ENCODE measurements around the gene HEATR5B. TPM values are rescaled to one million over a fixed set of nuclear protein-coding genes. Genes with fewer than 3 reads are reported as not detected.

The HEATR5B gene
- total RNA-seq, 1 experiment from 2014 or later: 16.1 TPM

- DNase-seq: no peak
- no peak overlapping the region for H3K4me3 ChIP-seq (ENCODE audit: low read depth, low read length)
- H3K27me3 ChIP-seq (replicated peaks; ENCODE audit: control insufficient read depth, insufficient read depth, low read length): no peaks in the 10 kb centered on the region
- Mint-ChIP-seq H3K27me3 (ENCODE audit: insufficient read depth, unreplicated experiment) (no peaks in the 10 kb centered on the region), H3K36me3 (ENCODE audit: insufficient read depth, unreplicated experiment) (peaks cover 51% of the 10 kb centered on the region), H3K9me3 (ENCODE audit: unreplicated experiment) (no peaks in the 10 kb centered on the region), H3K27ac (ENCODE audit: unreplicated experiment) (no peak overlapping the region), H3K4me3 (ENCODE audit: unreplicated experiment) (no peak overlapping the region), H3K4me1 (ENCODE audit: low read depth, unreplicated experiment) (peaks cover 4% of the 10 kb centered on the region)
- POLR2A ChIA-PET: no interaction called here
- TF ChIP-seq CTCF (IDR thresholded peaks at IDR 0.05; ENCODE audit: insufficient read depth in 1 of 2, low read depth in 1 of 2, low read length in 1 of 2, severe bottlenecking in 1 of 2, unreplicated experiment in 1 of 2): no peak
- H3K4me1 ChIP-seq: no peaks in the 10 kb centered on the region
- CTCF ChIA-PET: no interaction called here
- H3K36me3 ChIP-seq (ENCODE audit: control insufficient read depth, insufficient read depth, low read length): peaks cover 1% of the 10 kb centered on the region; the same call in 1 of the 2 replicates
- intact Hi-C loops (cut with micrococcal nuclease; ENCODE audit: unreplicated experiment): no loop called here
- BruUV-seq (replicated peaks): no TSS peak
- no peaks in the 10 kb centered on the region for H3K9me3 ChIP-seq
Measured at GRCh38 chr2:37110306-37111212, 26.4 kb upstream of the HEATR5B start.

GRCh38 chr2:37109523-37109922 is 25.4 kb upstream of the HEATR5B start:
- Histone ChIP-seq H3K9me3 (no peaks in the 10 kb centered on the region), H3K36me3 (ENCODE audit: control insufficient read depth, insufficient read depth, low read length) (peaks cover 1% of the 10 kb centered on the region; the same call in 1 of the 2 replicates), H3K4me3 (ENCODE audit: low read depth, low read length) (no peak overlapping the region), H3K27me3 (replicated peaks; ENCODE audit: control insufficient read depth, insufficient read depth, low read length) (no peaks in the 10 kb centered on the region), H3K4me1 (no peaks in the 10 kb centered on the region; the same call in 1 of the 2 replicates)
- H3K36me3 Mint-ChIP-seq (ENCODE audit: insufficient read depth, unreplicated experiment): peaks cover 61% of the 10 kb centered on the region
- no peaks in the 10 kb centered on the region for H3K9me3 Mint-ChIP-seq (ENCODE audit: unreplicated experiment)
- TF ChIP-seq CTCF (IDR thresholded peaks at IDR 0.05; ENCODE audit: insufficient read depth in 1 of 2, low read depth in 1 of 2, low read length in 1 of 2, severe bottlenecking in 1 of 2, unreplicated experiment in 1 of 2): no peak
- intact Hi-C loops (cut with micrococcal nuclease; ENCODE audit: unreplicated experiment): no loop called here
- no peak overlapping the region for H3K4me3 Mint-ChIP-seq (ENCODE audit: unreplicated experiment)
- no TSS peak for BruUV-seq (replicated peaks)
- ChIA-PET CTCF (no interaction called here), POLR2A (no interaction called here)
- H3K27me3 Mint-ChIP-seq (ENCODE audit: insufficient read depth, unreplicated experiment): no peaks in the 10 kb centered on the region
- H3K27ac Mint-ChIP-seq (ENCODE audit: unreplicated experiment): no peak overlapping the region
- DNase-seq: no peak
- peaks cover 14% of the 10 kb centered on the region for H3K4me1 Mint-ChIP-seq (ENCODE audit: low read depth, unreplicated experiment)

GRCh38 chr2:37105150-37105549 is 21.0 kb upstream of the HEATR5B start:
- H3K27me3 ChIP-seq (replicated peaks; ENCODE audit: control insufficient read depth, insufficient read depth, low read length): no peaks in the 10 kb centered on the region
- intact Hi-C loops (cut with micrococcal nuclease; ENCODE audit: unreplicated experiment): no loop called here
- no peak for TF ChIP-seq CTCF (IDR thresholded peaks at IDR 0.05; ENCODE audit: insufficient read depth in 1 of 2, low read depth in 1 of 2, low read length in 1 of 2, severe bottlenecking in 1 of 2, unreplicated experiment in 1 of 2)
- H3K27me3 Mint-ChIP-seq (ENCODE audit: insufficient read depth, unreplicated experiment): no peaks in the 10 kb centered on the region
- peaks cover 7% of the 10 kb centered on the region for H3K4me1 ChIP-seq
- ChIA-PET CTCF (no interaction called here), POLR2A (no interaction called here)
- peaks cover 17% of the 10 kb centered on the region for H3K4me1 Mint-ChIP-seq (ENCODE audit: low read depth, unreplicated experiment)
- H3K4me3 Mint-ChIP-seq (ENCODE audit: unreplicated experiment): no peak overlapping the region
- no TSS peak for BruUV-seq (replicated peaks)
- no peak for DNase-seq
- H3K9me3 ChIP-seq: no peaks in the 10 kb centered on the region
- peaks cover 1% of the 10 kb centered on the region; the same call in 1 of the 2 replicates for H3K36me3 ChIP-seq (ENCODE audit: control insufficient read depth, insufficient read depth, low read length)
- H3K9me3 Mint-ChIP-seq (ENCODE audit: unreplicated experiment): no peaks in the 10 kb centered on the region
- H3K4me3 ChIP-seq (ENCODE audit: low read depth, low read length): no peak overlapping the region
- peaks cover 59% of the 10 kb centered on the region for H3K36me3 Mint-ChIP-seq (ENCODE audit: insufficient read depth, unreplicated experiment)
- H3K27ac Mint-ChIP-seq (ENCODE audit: unreplicated experiment): no peak overlapping the region

Data from Caco-2 (cell line).